Naive thymus-derived CD4-positive, alpha-beta T cell (primary cell): Measurements from ENCODE around the gene GIMAP2. TPM values are rescaled to one million over a fixed set of nuclear protein-coding genes. Genes with fewer than 3 reads are reported as not detected.

Source experiments
- ATAC-seq: fragments of 150-1000 bp; cut with Tn5 transposase; 2 replicates; pipeline ENCODE4 v1.10.0; 2021; ENCODE audit warnings: mild to moderate bottlenecking, moderate library complexity
- CTCF ChIA-PET: fragments of 350-600 bp; sonication (Branson Sonifier 250); formaldehyde crosslinking; loops from one replicate; lab custom pipeline; 2021; ENCODE audit warnings: antibody characterized with exemption; lab: Charles Lee
- POLR2A ChIA-PET: fragments of 350-600 bp; sonication (Branson Sonifier 250); formaldehyde crosslinking; loops from one replicate; lab custom pipeline; 2021; ENCODE audit warnings: antibody characterized with exemption, inconsistent platforms; lab: Charles Lee
- DNase-seq, 9 donors: peaks; one replicate each; pipeline versions ENCODE4 v3.0.0 to v3.0.0-alpha.2; 2020 to 2022; ENCODE audit warnings: mixed read lengths in 1 of 9
- H3K27ac ChIP-seq: one replicate; pipeline ENCODE4 v1.7.0; 2013; ENCODE audit warnings: mild to moderate bottlenecking, low read depth, low read length, moderate library complexity
- H3K27me3 ChIP-seq, 2 donors: one replicate each; pipeline ENCODE4 v1.7.0; 2013; ENCODE audit warnings: low read length in 2 of 2, mild to moderate bottlenecking in 2 of 2, moderate library complexity in 2 of 2; ENCODE audit not compliant: control insufficient read depth in 2 of 2, insufficient read depth in 2 of 2
- H3K36me3 ChIP-seq, 3 experiments: 1 replicate in 2 of 3; 2 replicates in 1 of 3; pipeline ENCODE4 v1.7.0; 2013; ENCODE audit warnings: low read length in 3 of 3, mild to moderate bottlenecking in 3 of 3, moderate library complexity in 1 of 3; ENCODE audit not compliant: insufficient read depth in 3 of 3, control insufficient read depth in 2 of 3
- H3K4me1 ChIP-seq, 2 donors: one replicate each; pipeline ENCODE4 v1.7.0; 2013; ENCODE audit warnings: low read length in 2 of 2, mild to moderate bottlenecking in 2 of 2, moderate library complexity in 1 of 2; ENCODE audit not compliant: control insufficient read depth in 2 of 2, insufficient read depth in 2 of 2
- H3K4me3 ChIP-seq: 2 replicates; pipeline ENCODE4 v1.7.0; 2013; ENCODE audit warnings: mild to moderate bottlenecking, low read length
- H3K9me3 ChIP-seq, 3 experiments: 1 replicate in 2 of 3; 2 replicates in 1 of 3; pipeline ENCODE4 v1.7.0; 2013; ENCODE audit warnings: low read length in 3 of 3; ENCODE audit not compliant: control insufficient read depth in 2 of 3
- H3K27ac Mint-ChIP-seq, 9 donors: one replicate each; pipeline ENCODE4 v1.8.0; 2020 to 2022; ENCODE audit warnings: mixed read lengths in 9 of 9, mild to moderate bottlenecking in 8 of 9, moderate library complexity in 5 of 9, inconsistent platforms in 2 of 9
- H3K27me3 Mint-ChIP-seq, 5 donors: one replicate each; pipeline ENCODE4 v1.8.0; 2021 to 2022; ENCODE audit warnings: mixed read lengths in 5 of 5, mild to moderate bottlenecking in 1 of 5
- H3K36me3 Mint-ChIP-seq, 5 donors: one replicate each; pipeline ENCODE4 v1.8.0; 2020 to 2022; ENCODE audit warnings: mixed read lengths in 5 of 5, mild to moderate bottlenecking in 3 of 5, inconsistent platforms in 1 of 5
- H3K4me1 Mint-ChIP-seq, 7 donors: one replicate each; pipeline ENCODE4 v1.8.0; 2020 to 2022; ENCODE audit warnings: mixed read lengths in 7 of 7, mild to moderate bottlenecking in 3 of 7, inconsistent platforms in 1 of 7
- H3K4me3 Mint-ChIP-seq, 10 donors: one replicate each; pipeline ENCODE4 v1.8.0; 2020 to 2022; ENCODE audit warnings: mild to moderate bottlenecking in 10 of 10, mixed read lengths in 10 of 10, moderate library complexity in 6 of 10, inconsistent platforms in 2 of 10
- H3K9me3 Mint-ChIP-seq, 11 donors: one replicate each; pipeline ENCODE4 v1.8.0; 2020 to 2022; ENCODE audit warnings: mixed read lengths in 11 of 11, mild to moderate bottlenecking in 4 of 11, inconsistent platforms in 1 of 11, moderate library complexity in 1 of 11
- intact Hi-C, 2 donors: fragments of 100-400 bp; cut with micrococcal nuclease; formaldehyde crosslinking; loops; one replicate each; pipeline ENCODE4 v1.15.1; 2023
- polyA plus RNA-seq, 2 donors: library from polyadenylated mRNA; unstranded; fragments of 300-500 nt; fragmentation: Illumina TruSeq; gene quantifications; one replicate each; pipeline ENCODE4 v1.2.3, GENCODE V29; 2021
- total RNA-seq, 6 experiments: library from RNA in 5 of 6; stranded (reverse) in 5 of 6; gene quantifications; 1 replicate in 5 of 6; 2 replicates in 1 of 6; pipeline ENCODE4 v1.2.3 and lab custom pipeline; 2021 to 2026

GIMAP2 gene
- 100 to 1,000 TPM in 3 of 5 experiments, 10 to 100 TPM in 2; 79.4 to 286 (median 122) TPM for total RNA-seq
- 100 to 1,000 TPM; 150 to 153 TPM for polyA plus RNA-seq
- 107 reads per million, percentile 85 among the genes with 10 or more reads in this experiment for total RNA-seq (lab: John Stamatoyannopoulos, UW)

DNA sequence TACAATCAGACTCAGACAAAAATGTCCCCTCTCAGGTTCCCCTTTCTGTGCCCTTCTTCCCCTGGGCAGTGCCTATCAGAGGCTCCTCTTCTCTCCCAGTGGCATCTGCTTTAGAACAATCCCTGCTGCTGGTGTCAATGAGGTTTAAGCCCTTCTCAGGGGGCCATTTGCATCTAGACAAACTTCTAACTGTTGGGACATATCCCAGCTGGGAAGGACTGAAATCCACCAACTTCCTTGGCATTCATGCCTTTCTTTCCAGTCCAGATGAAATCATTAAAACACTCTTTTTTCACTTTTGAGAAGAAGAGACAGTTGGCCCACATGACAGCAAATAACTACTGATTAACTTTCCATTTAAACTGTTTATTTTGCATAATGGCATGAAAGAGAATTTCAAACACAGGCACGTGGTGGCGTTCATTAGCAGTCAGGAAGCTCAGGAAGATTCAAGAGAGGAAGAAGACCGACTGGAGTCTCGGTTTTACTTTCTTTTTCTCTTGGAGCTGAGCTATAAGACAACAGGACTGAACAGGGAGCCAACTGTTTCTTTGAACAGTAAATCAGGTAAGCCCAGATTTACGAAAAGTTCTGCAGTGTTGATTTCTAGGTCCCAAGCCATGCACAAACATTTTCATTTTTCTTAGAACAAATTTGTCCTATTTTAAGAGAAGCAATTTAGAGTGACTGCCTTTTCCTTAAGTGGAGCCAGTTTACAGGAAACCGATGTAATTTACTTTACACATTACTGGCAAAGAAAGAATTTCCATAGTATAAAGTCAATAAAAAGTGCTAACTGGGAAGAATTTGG lies at the start of gene GIMAP2:
TSS of gene GIMAP2 (plus strand) at position 488 of the 811 bp plus-strand sequence. CDS start 1,354 bp downstream, outside the sequence.
- Mint-ChIP-seq H3K27me3 (no peaks in the 10 kb centered on the region), H3K9me3 (peaks cover 15 to 71% (median 43%) of the 10 kb centered on the region in 11 donors), H3K4me1 (peaks cover 50 to 87% (median 81%) of the 10 kb centered on the region in 7 donors), H3K27ac (peak within 1 kb of the TSS; percentile 91 to 100 (median 97)), H3K4me3 (peak within 1 kb of the TSS; percentile 88 to 100 (median 98)), H3K36me3 (peaks cover 53 to 84% (median 66%) of the 10 kb centered on the region in 5 donors)
- H3K9me3 ChIP-seq = peaks cover 0 to 20% (median 13%) of the 10 kb centered on the region in 3 experiments
- H3K4me3 ChIP-seq = peak within 1 kb of the TSS; percentile 97
- CTCF ChIA-PET = interaction anchor here (0.9 to 2.1 kb wide), 16 partner anchors 10 to 236 kb away, joined by 3 to 10 read pairs (median 4); partner anchors contain the start of genes GIMAP1, GIMAP5 and GIMAP6
- intact Hi-C loops = loop anchor here (1.0 to 2.0 kb wide), 11 partner anchors 9 to 171 kb away; partner anchors contain the start of genes GIMAP1 (in 2 of the 2), GIMAP5 (in 1 of the 2), GIMAP6 (in 1 of the 2) and GIMAP7 (in 1 of the 2)
- H3K36me3 ChIP-seq = peaks cover 15 to 27% (median 18%) of the 10 kb centered on the region in 3 experiments
- H3K27me3 ChIP-seq = no peaks in the 10 kb centered on the region
- H3K27ac ChIP-seq = peak within 1 kb of the TSS; percentile 78
- ATAC-seq (peak; percentile 90), DNase-seq (peak in 7 of 9 donors; percentile 40 to 73 (median 65))
- peaks cover 49 to 53% of the 10 kb centered on the region in 2 donors for H3K4me1 ChIP-seq
- POLR2A ChIA-PET = interaction anchor here (0.6 to 9.6 kb wide), 45 partner anchors 8 to 327 kb away, joined by 3 to 188 read pairs (median 5); partner anchors contain the start of genes GIMAP1, GIMAP4, GIMAP5 and GIMAP6

DNA sequence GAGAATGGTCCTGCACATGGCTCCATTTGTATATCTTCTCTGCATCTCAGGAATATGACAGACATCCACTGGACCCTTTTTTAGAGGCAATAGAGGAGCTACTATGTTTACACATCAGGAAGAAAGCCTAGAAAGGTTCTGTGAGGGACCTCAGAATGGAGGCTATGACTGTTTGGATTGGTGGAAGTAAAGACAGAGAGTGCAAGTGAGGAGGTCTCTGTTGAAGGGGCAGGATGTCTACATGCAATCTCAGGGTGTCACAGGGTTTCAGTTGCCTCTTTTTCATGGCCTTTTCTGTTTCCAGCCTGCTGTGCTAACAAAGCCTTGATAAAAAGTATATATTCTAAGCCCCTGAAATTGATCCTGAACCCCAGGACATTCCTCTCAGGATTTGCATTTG lies 43.7 kb upstream of the GIMAP2 start:
- no peaks in the 10 kb centered on the region for H3K36me3 ChIP-seq
- H3K27me3 ChIP-seq = no peaks in the 10 kb centered on the region
- peaks cover 0 to 38% of the 10 kb centered on the region in 2 donors for H3K4me1 ChIP-seq
- H3K4me3 ChIP-seq = no peak overlapping the region
- DNase-seq (no peak), ATAC-seq (no peak)
- peaks cover 16 to 88% (median 76%) of the 10 kb centered on the region in 7 donors for H3K4me1 Mint-ChIP-seq
- ChIA-PET POLR2A (interaction anchor here (0.6 to 2.1 kb wide), 10 partner anchors 9 to 115 kb away, joined by 3 to 9 read pairs (median 4); partner anchors contain the start of genes GIMAP1 and GIMAP6), CTCF (interaction anchor here (0.6 kb wide), 1 partner anchor 10 kb away, joined by 5 read pairs; the partner anchor contains the start of gene GIMAP6)
- H3K9me3 ChIP-seq = peaks cover 5 to 12% (median 6%) of the 10 kb centered on the region in 3 experiments
- peak overlapping the region in 5 of 9 donors; percentile 36 to 83 (median 51) for H3K27ac Mint-ChIP-seq
- no peaks in the 10 kb centered on the region for H3K27me3 Mint-ChIP-seq
- intact Hi-C loops = no loop called here
- H3K27ac ChIP-seq = no peak overlapping the region
- H3K4me3 Mint-ChIP-seq = peak overlapping the region in 3 of 10 donors; percentile 7 to 34 (median 15)
- peaks cover 14 to 87% (median 44%) of the 10 kb centered on the region in 11 donors for H3K9me3 Mint-ChIP-seq
- peaks cover 32 to 66% (median 52%) of the 10 kb centered on the region in 5 donors for H3K36me3 Mint-ChIP-seq

DNA sequence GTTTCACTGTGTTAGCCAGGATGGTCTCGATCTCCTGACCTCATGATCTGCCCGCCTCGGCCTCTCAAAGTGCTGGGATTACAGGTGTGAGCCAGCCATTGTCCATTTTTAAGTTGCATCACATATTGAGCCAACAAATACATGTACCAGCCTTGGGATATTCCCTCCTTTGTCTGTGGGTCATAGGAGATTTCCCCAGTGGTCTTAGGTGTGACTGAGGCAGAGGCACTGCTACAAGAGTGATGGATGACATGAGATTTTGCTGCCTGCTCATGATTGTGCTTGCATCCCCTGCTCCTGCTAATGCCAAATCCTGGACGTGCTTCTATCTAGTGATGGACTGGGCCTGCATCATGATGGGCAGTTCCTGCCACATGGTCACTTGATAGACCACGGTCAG lies 42.6 kb upstream of the GIMAP2 start:
- peaks cover 25 to 63% (median 42%) of the 10 kb centered on the region in 5 donors for H3K36me3 Mint-ChIP-seq
- peaks cover 19 to 88% (median 74%) of the 10 kb centered on the region in 7 donors for H3K4me1 Mint-ChIP-seq
- peaks cover 3 to 83% (median 38%) of the 10 kb centered on the region in 11 donors for H3K9me3 Mint-ChIP-seq
- Histone ChIP-seq H3K27me3 (no peaks in the 10 kb centered on the region), H3K4me1 (peaks cover 7 to 47% of the 10 kb centered on the region in 2 donors), H3K36me3 (no peaks in the 10 kb centered on the region), H3K4me3 (no peak overlapping the region), H3K27ac (no peak overlapping the region), H3K9me3 (peaks cover 5 to 6% (median 5%) of the 10 kb centered on the region in 3 experiments)
- ChIA-PET POLR2A (no interaction called here), CTCF (no interaction called here)
- intact Hi-C loops = no loop called here
- DNase-seq (no peak), ATAC-seq (no peak)
- H3K27ac Mint-ChIP-seq = peak overlapping the region in 4 of 9 donors; percentile 23 to 88 (median 54)
- H3K27me3 Mint-ChIP-seq = no peaks in the 10 kb centered on the region
- peak overlapping the region in 1 of 10 donors; percentile 7 for H3K4me3 Mint-ChIP-seq

DNA sequence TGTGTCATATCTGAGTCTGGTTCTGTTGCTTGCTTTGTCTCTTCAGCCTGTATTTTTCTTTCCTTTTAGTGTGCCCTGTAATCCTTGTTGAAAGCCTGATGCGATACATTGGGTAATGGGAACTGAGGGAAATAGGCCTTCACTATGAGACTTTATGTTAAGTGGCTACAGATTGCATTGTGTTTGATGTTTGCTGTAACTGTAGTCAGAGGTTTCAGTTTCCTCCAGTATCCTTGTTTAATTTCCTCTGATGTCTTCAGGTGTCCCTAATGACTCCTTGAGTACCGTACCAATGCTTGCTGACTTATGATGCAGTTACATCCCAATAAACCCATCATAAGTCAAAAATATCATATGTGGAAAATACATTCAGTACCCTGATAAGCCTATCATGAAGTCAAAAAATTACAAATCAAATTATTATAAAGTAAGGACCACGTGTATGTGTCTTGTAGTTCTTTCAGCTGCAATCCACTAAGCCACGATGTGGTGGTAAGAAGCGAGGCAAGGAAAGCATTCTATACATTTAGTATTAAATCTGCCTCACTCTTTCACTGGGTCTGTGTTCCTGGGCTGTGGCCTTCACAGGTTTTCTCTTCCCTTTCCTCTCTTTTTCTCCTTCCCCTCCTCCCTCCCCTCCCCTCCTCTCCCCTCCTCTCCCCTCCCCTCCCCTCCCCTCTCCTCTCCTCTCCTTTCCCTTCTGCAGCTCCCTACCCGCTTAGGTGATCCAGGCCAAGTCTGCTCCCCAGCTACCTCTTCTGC lies 40.1 kb upstream of the GIMAP2 start:
- no peaks in the 10 kb centered on the region for H3K36me3 ChIP-seq
- H3K4me1 ChIP-seq = peaks cover 22 to 61% of the 10 kb centered on the region in 2 donors
- Mint-ChIP-seq H3K4me1 (peaks cover 31 to 91% (median 85%) of the 10 kb centered on the region in 7 donors), H3K36me3 (peaks cover 15 to 61% (median 35%) of the 10 kb centered on the region in 5 donors), H3K4me3 (peak overlapping the region in 9 of 10 donors; percentile 48 to 76 (median 71)), H3K27ac (peak overlapping the region; percentile 4 to 95 (median 87)), H3K9me3 (peaks cover 0 to 89% (median 28%) of the 10 kb centered on the region in 11 donors), H3K27me3 (no peaks in the 10 kb centered on the region)
- intact Hi-C loops = loop anchor here in 1 of 2 donors (1.0 kb wide), 1 partner anchor 9 kb away; no protein-coding TSS in a partner anchor
- DNase-seq (no peak), ATAC-seq (no peak)
- H3K9me3 ChIP-seq = no peaks in the 10 kb centered on the region
- CTCF ChIA-PET = no interaction called here
- no peaks in the 10 kb centered on the region for H3K27me3 ChIP-seq
- no peak overlapping the region for H3K27ac ChIP-seq
- no peak overlapping the region for H3K4me3 ChIP-seq
- POLR2A ChIA-PET = interaction anchor here (1.0 to 5.7 kb wide), 7 partner anchors 12 to 77 kb away, joined by 3 to 29 read pairs (median 4); partner anchors contain the start of genes GIMAP2 and GIMAP6

DNA sequence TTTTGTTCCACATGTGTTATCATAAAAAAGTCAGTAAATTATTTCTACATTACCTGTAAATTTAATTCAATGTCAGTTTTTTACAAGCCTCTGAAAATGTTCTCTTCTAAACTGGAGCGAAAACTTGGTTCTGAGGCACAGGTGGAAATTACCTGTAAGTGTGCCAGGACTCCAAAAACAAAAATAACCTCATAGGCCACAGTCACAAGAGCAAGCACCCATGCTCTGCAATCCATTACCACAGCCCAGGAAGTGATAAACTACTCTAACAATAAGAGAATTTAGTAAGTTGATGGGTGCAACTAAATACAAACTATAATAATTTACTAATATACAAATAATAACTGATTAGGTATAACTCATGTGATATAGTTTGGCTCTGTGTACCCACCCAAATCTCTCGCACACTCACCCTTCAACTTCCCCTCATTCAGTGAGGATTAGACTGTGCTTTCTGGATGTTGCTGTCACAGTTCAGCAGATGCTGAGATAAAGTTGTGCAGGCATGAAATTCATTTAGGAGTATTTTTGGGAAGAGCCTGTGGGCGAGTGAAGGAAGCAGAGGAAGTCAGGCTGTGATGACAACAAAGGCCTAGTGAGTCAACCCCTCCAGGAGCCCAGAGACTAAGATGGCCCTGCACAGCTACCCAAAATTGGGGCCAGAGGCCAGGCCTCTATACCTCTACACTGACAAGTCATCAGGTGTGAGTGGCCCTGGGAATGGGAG lies 37.0 kb upstream of the GIMAP2 start:
- ATAC-seq = peak; percentile 78
- Mint-ChIP-seq H3K27me3 (no peaks in the 10 kb centered on the region), H3K36me3 (peaks cover 27 to 73% (median 43%) of the 10 kb centered on the region in 5 donors), H3K27ac (peak overlapping the region; percentile 66 to 94 (median 88)), H3K4me1 (peaks cover 26 to 84% (median 77%) of the 10 kb centered on the region in 7 donors), H3K4me3 (peak overlapping the region; percentile 36 to 82 (median 54)), H3K9me3 (peaks cover 8 to 93% (median 47%) of the 10 kb centered on the region in 11 donors)
- ChIA-PET CTCF (interaction anchor here (0.9 to 1.1 kb wide), 4 partner anchors 12 to 135 kb away, joined by 3 to 5 read pairs (median 4); no protein-coding TSS in a partner anchor), POLR2A (interaction anchor here (0.5 to 5.7 kb wide), 20 partner anchors 8 to 203 kb away, joined by 3 to 29 read pairs (median 4); partner anchors contain the start of genes GIMAP1, GIMAP2 and GIMAP6)
- intact Hi-C loops = loop anchor here (2.0 kb wide), 2 partner anchors 14 to 20 kb away; no protein-coding TSS in a partner anchor
- Histone ChIP-seq H3K27me3 (no peaks in the 10 kb centered on the region), H3K27ac (peak overlapping the region; percentile 46), H3K9me3 (peaks cover 0 to 2% (median 0%) of the 10 kb centered on the region in 3 experiments), H3K4me3 (no peak overlapping the region), H3K4me1 (peaks cover 22 to 45% of the 10 kb centered on the region in 2 donors), H3K36me3 (no peaks in the 10 kb centered on the region)
- DNase-seq = peak in 5 of 9 donors; percentile 30 to 63 (median 41)
